ENCODE data around the gene CD109.

The CD109 gene

GRCh38 chr6:73866305-73866704, 170.3 kb downstream of the CD109 start:
- DNase-seq: no peak

GRCh38 chr6:73867411-73867810, 171.4 kb downstream of the CD109 start:
- no peak for DNase-seq

GRCh38 chr6:73870907-73871306, 174.9 kb downstream of the CD109 start:
- DNase-seq: no peak

- DNase-seq: no peak
These were observed 177.1 kb downstream of the CD109 start for GRCh38 chr6:73873081-73873480.

Measured in T-helper 1 cell (primary cell).